ENCODE results near the gene MANBA.
A peak's percentile ranks its signal among the peaks of the same experiment; 100 is the strongest.

Gene MANBA

GRCh38 chr4:102616636-102617035, 144.1 kb downstream of the MANBA start:
- DNase-seq: no peak

GRCh38 chr4:102614801-102615200, 146.0 kb downstream of the MANBA start:
- peak in 2 of 4 experiments; percentile 8 to 24 for DNase-seq

- peak in 1 of 4 experiments; percentile 17 for DNase-seq
Observed at GRCh38 chr4:102612824-102613366, 147.9 kb downstream of the MANBA start.

- DNase-seq: no peak
Observed at GRCh38 chr4:102612210-102612609, 148.6 kb downstream of the MANBA start.

- no peak for DNase-seq
Observed at GRCh38 chr4:102610476-102610875, 150.3 kb downstream of the MANBA start.

GRCh38 chr4:102610007-102610406, 150.8 kb downstream of the MANBA start:
- no peak for DNase-seq

- DNase-seq: no peak
Observed at GRCh38 chr4:102608190-102608589, 152.6 kb downstream of the MANBA start.

GRCh38 chr4:102606846-102607450, 153.8 kb downstream of the MANBA start:
- DNase-seq: no peak

GRCh38 chr4:102606261-102606660, 154.5 kb downstream of the MANBA start:
- DNase-seq: no peak

- DNase-seq: no peak
Observed at GRCh38 chr4:102604222-102604940, 156.4 kb downstream of the MANBA start.

- DNase-seq: no peak
Observed at GRCh38 chr4:102601586-102602227, 159.1 kb downstream of the MANBA start.

- no peak for DNase-seq
Observed at GRCh38 chr4:102600689-102601088, 160.1 kb downstream of the MANBA start.

GRCh38 chr4:102599886-102600285, 160.9 kb downstream of the MANBA start:
- DNase-seq: no peak

GRCh38 chr4:102599455-102599854, 161.3 kb downstream of the MANBA start:
- DNase-seq: no peak

- no peak for DNase-seq
Observed at GRCh38 chr4:102598762-102599374, 161.9 kb downstream of the MANBA start.

- DNase-seq: no peak
Observed at GRCh38 chr4:102598086-102598761, 162.5 kb downstream of the MANBA start.

GRCh38 chr4:102596532-102596931, 164.2 kb downstream of the MANBA start:
- DNase-seq: no peak

- DNase-seq: no peak
Observed at GRCh38 chr4:102594000-102594399, 166.8 kb downstream of the MANBA start.

GRCh38 chr4:102593147-102593546, 167.6 kb downstream of the MANBA start:
- no peak for DNase-seq

GRCh38 chr4:102592256-102592655, 168.5 kb downstream of the MANBA start:
- no peak for DNase-seq

GRCh38 chr4:102589743-102590142, 171.0 kb downstream of the MANBA start:
- DNase-seq: no peak

GRCh38 chr4:102586644-102587021, 174.1 kb downstream of the MANBA start:
- DNase-seq: no peak
